H1 (cell line): ENCODE results near the gene TMSB4Y. TPM values are rescaled to one million over a fixed set of nuclear protein-coding genes. Genes with fewer than 3 reads are reported as not detected.
A peak's percentile ranks its signal among the peaks of the same experiment; 100 is the strongest.

ENCODE experiments used
- CTCF ChIA-PET: fragments of 300-600 bp; sonication (Branson Sonifier 250); formaldehyde crosslinking; loops from one replicate; lab custom pipeline; 2021; ENCODE audit not compliant: partially characterized antibody; lab: Charles Lee
- POLR2A ChIA-PET: fragments of 300-600 bp; sonication (Branson Sonifier 250); formaldehyde crosslinking; loops from one replicate; lab custom pipeline; 2021; ENCODE audit warnings: inconsistent platforms; ENCODE audit not compliant: partially characterized antibody; lab: Charles Lee
- DNase-seq, 2 experiments: peaks; one replicate each; pipeline versions ENCODE4 v3.0.0 to v3.0.0-alpha.2; 2010 to 2022; ENCODE audit warnings: low spot score in 2 of 2, low read depth in 1 of 2, mixed read lengths in 1 of 2
- FAIRE-seq: peaks from 2 replicates; lab custom pipeline; 2011; peaks lifted over from hg19 to GRCh38; lab: Jason Lieb, UNC
- H2AFZ ChIP-seq: 2 replicates; pipeline ENCODE4 v1.8.1; 2012; ENCODE audit warnings: low read length, inconsistent platforms
- H2AK5ac ChIP-seq: 2 replicates; pipeline ENCODE4 v1.6.1; 2013; ENCODE audit warnings: low read depth, low read length
- H2BK120ac ChIP-seq: replicated peaks from 2 replicates; pipeline ENCODE3; 2013; ENCODE audit warnings: low read depth, low read length, inconsistent platforms
- H2BK12ac ChIP-seq: 2 replicates; pipeline ENCODE4 v1.6.1; 2013; ENCODE audit warnings: low read depth, low read length
- H2BK15ac ChIP-seq: 2 replicates; pipeline ENCODE4 v1.6.1; 2013; ENCODE audit warnings: low read length
- H2BK20ac ChIP-seq: 2 replicates; pipeline ENCODE4 v1.6.1; 2013; ENCODE audit warnings: low read length
- H2BK5ac ChIP-seq: 2 replicates; pipeline ENCODE4 v1.6.1; 2013; ENCODE audit warnings: low read depth, low read length
- H3K14ac ChIP-seq: 2 replicates; pipeline ENCODE4 v1.6.1; 2013; ENCODE audit warnings: inconsistent platforms; ENCODE audit not compliant: insufficient read length
- H3K18ac ChIP-seq: 2 replicates; pipeline ENCODE4 v1.6.1; 2013; ENCODE audit warnings: low read length; ENCODE audit errors: extremely low read depth
- H3K23ac ChIP-seq: 2 replicates; pipeline ENCODE4 v1.6.1; 2013; ENCODE audit warnings: inconsistent platforms; ENCODE audit not compliant: insufficient read length
- H3K23me2 ChIP-seq: 2 replicates; pipeline ENCODE4 v1.6.1; 2013; ENCODE audit warnings: low read depth, low read length
- H3K27ac ChIP-seq: 2 replicates; pipeline ENCODE4 v1.6.1; 2011; ENCODE audit warnings: low read depth, low read length, inconsistent platforms
- H3K27me3 ChIP-seq, 4 experiments: replicated peaks in 1 of 4; 1 replicate in 1 of 4; 2 replicates in 3 of 4; pipeline versions ENCODE4 v1.6.1 to v1.8.1; 2011 to 2013; ENCODE audit warnings: low read length in 3 of 4, mild to moderate bottlenecking in 3 of 4, inconsistent platforms in 2 of 4, mixed read lengths in 2 of 4, moderate library complexity in 1 of 4; ENCODE audit not compliant: control insufficient read depth in 3 of 4, insufficient read depth in 3 of 4; ENCODE audit errors: extremely low read depth in 1 of 4
- H3K36me3 ChIP-seq, 4 experiments: 2 replicates each; pipeline versions ENCODE4 v1.6.1 to v1.8.1; 2011 to 2013; ENCODE audit warnings: mild to moderate bottlenecking in 4 of 4, low read length in 3 of 4, moderate library complexity in 2 of 4, control low read depth in 1 of 4, inconsistent platforms in 1 of 4; ENCODE audit not compliant: insufficient read depth in 4 of 4, control insufficient read depth in 2 of 4
- H3K4ac ChIP-seq: replicated peaks from 2 replicates; pipeline ENCODE3; 2013; ENCODE audit warnings: low read length, low read depth, mixed read lengths, inconsistent platforms; ENCODE audit not compliant: insufficient read length
- H3K4me1 ChIP-seq, 4 experiments: replicated peaks in 1 of 4; 1 replicate in 1 of 4; 2 replicates in 3 of 4; pipeline versions ENCODE4 v1.6.1 to v1.8.1; 2011 to 2013; ENCODE audit warnings: low read length in 3 of 4, inconsistent platforms in 2 of 4, mixed read lengths in 1 of 4; ENCODE audit not compliant: insufficient read depth in 4 of 4, control insufficient read depth in 3 of 4
- H3K4me2 ChIP-seq, 2 experiments: 2 replicates each; pipeline versions ENCODE4 v1.6.1 to v1.8.1; 2011 to 2013; ENCODE audit warnings: low read depth in 2 of 2, low read length in 2 of 2, control low read depth in 1 of 2, inconsistent platforms in 1 of 2, mild to moderate bottlenecking in 1 of 2; ENCODE audit not compliant: insufficient read depth in 1 of 2
- H3K4me3 ChIP-seq, 4 experiments: fragments of 200-600, 300-600 bp in 1 of 4; sonication (generic), shearing (Covaris generic), sonication (Bioruptor Twin) in 1 of 4; 2 replicates each; pipeline versions ENCODE4 v1.5.1 to v1.8.1; 2011 to 2016; ENCODE audit warnings: low read length in 4 of 4, low read depth in 3 of 4, control low read depth in 2 of 4, inconsistent platforms in 2 of 4, mild to moderate bottlenecking in 2 of 4, mixed read lengths in 1 of 4, moderate library complexity in 1 of 4; ENCODE audit not compliant: insufficient read depth in 2 of 4; ENCODE audit errors: extremely low read depth in 1 of 4
- H3K56ac ChIP-seq: replicated peaks from 2 replicates; pipeline ENCODE3; 2013; ENCODE audit warnings: low read depth, mild to moderate bottlenecking, mixed read lengths, low read length, inconsistent platforms; ENCODE audit not compliant: insufficient read length
- H3K79me1 ChIP-seq: 2 replicates; pipeline ENCODE4 v1.6.1; 2013; ENCODE audit warnings: low read depth, low read length, control low read depth
- H3K79me2 ChIP-seq, 2 experiments: 2 replicates each; pipeline versions ENCODE4 v1.6.1 to v1.8.1; 2012 to 2013; ENCODE audit warnings: low read length in 2 of 2, mild to moderate bottlenecking in 2 of 2, inconsistent platforms in 1 of 2; ENCODE audit not compliant: insufficient read depth in 2 of 2, control insufficient read depth in 1 of 2
- H3K9ac ChIP-seq, 4 experiments: replicated peaks in 1 of 4; 1 replicate in 1 of 4; 2 replicates in 3 of 4; pipeline versions ENCODE4 v1.6.1 to v1.8.1; 2011 to 2013; ENCODE audit warnings: low read depth in 3 of 4, low read length in 3 of 4, control low read depth in 2 of 4, mild to moderate bottlenecking in 2 of 4, moderate library complexity in 2 of 4, inconsistent platforms in 1 of 4; ENCODE audit errors: extremely low read depth in 1 of 4
- H3K9me3 ChIP-seq, 2 experiments: 2 replicates each; pipeline versions ENCODE4 v1.6.1 to v1.8.1; 2012 to 2013; ENCODE audit warnings: mild to moderate bottlenecking in 2 of 2, moderate library complexity in 2 of 2, control low read depth in 1 of 2, inconsistent platforms in 1 of 2, low read depth in 1 of 2, low read length in 1 of 2, mixed read lengths in 1 of 2; ENCODE audit not compliant: insufficient read depth in 2 of 2
- H4K20me1 ChIP-seq, 2 experiments: replicated peaks in 1 of 2; 2 replicates each; pipeline versions ENCODE3 to v1.8.1; 2011 to 2013; ENCODE audit warnings: inconsistent platforms in 2 of 2, low read length in 2 of 2, mild to moderate bottlenecking in 1 of 2; ENCODE audit not compliant: insufficient read depth in 2 of 2, control insufficient read depth in 1 of 2
- H4K5ac ChIP-seq: 2 replicates; pipeline ENCODE4 v1.6.1; 2013; ENCODE audit warnings: low read length, low read depth, mixed read lengths, inconsistent platforms; ENCODE audit not compliant: insufficient read length
- H4K8ac ChIP-seq: 2 replicates; pipeline ENCODE4 v1.8.0; 2013; ENCODE audit warnings: mild to moderate bottlenecking, moderate library complexity, low read length, inconsistent platforms; ENCODE audit not compliant: insufficient read depth; ENCODE audit errors: extremely low read depth
- H4K91ac ChIP-seq: replicated peaks from 2 replicates; pipeline ENCODE3; 2013; ENCODE audit warnings: low read length, mixed read lengths, inconsistent platforms; ENCODE audit not compliant: insufficient read length
- BCL11A ChIP-seq, 2 experiments: IDR thresholded peaks; one replicate each; pipeline ENCODE4 v1.6.1; 2011; ENCODE audit warnings: low read depth in 2 of 2, low read length in 2 of 2, mild to moderate bottlenecking in 2 of 2
- CBX5 ChIP-seq: fragments of 300-800, 300-1000 bp; sonication (generic); IDR thresholded peaks from 2 replicates; pipeline ENCODE4 v1.7.1; 2016; ENCODE audit warnings: antibody characterized with exemption, low read length, low read depth
- GTF2F1 ChIP-seq: IDR thresholded peaks from 2 replicates; pipeline ENCODE4 v1.6.1; 2012; ENCODE audit warnings: low read depth, low read length, improper control_type of control experiment, borderline replicate concordance
- JUN ChIP-seq: IDR thresholded peaks from 2 replicates; pipeline ENCODE4 v1.6.1; 2011; ENCODE audit warnings: low read depth, mild to moderate bottlenecking, improper control_type of control experiment, low read length
- KDM5A ChIP-seq: fragments of 200-600 bp; IDR thresholded peaks from 2 replicates; pipeline ENCODE4 v1.7.1; 2012; ENCODE audit warnings: mild to moderate bottlenecking, low read length, inconsistent platforms, mixed read lengths
- MAFK ChIP-seq: IDR thresholded peaks from 2 replicates; pipeline ENCODE4 v1.6.1; 2012; ENCODE audit warnings: low read depth, mild to moderate bottlenecking, improper control_type of control experiment, low read length
- RBBP5 ChIP-seq: IDR thresholded peaks from 2 replicates; pipeline ENCODE4 v1.7.1; 2012; ENCODE audit warnings: low read depth, mild to moderate bottlenecking, inconsistent platforms, low read length, moderate library complexity, borderline replicate concordance
- RNF2 ChIP-seq: fragments of 200-900, 300-1000 bp; sonication (generic); IDR thresholded peaks from 2 replicates; pipeline ENCODE4 v1.7.1; 2016; ENCODE audit warnings: borderline replicate concordance, low read depth, mild to moderate bottlenecking, antibody characterized with exemption, low read length; ENCODE audit not compliant: poor library complexity, severe bottlenecking; ENCODE audit errors: missing control alignments
- RXRA ChIP-seq: IDR thresholded peaks from 2 replicates; pipeline ENCODE4 v1.6.1; 2011; ENCODE audit warnings: low read depth, mild to moderate bottlenecking, low read length, moderate library complexity; ENCODE audit not compliant: insufficient read depth
- SP1 ChIP-seq: IDR thresholded peaks from 2 replicates; pipeline ENCODE4 v1.6.1; 2011; ENCODE audit warnings: low read depth, low read length
- WGBS, 2 experiments: shearing (Covaris generic) in 1 of 2; methylation state at CpG; one replicate each; pipeline versions ENCODE4 v1.1.6 to v1.1.7; 2013 to 2015; ENCODE audit warnings: low lambda C conversion rate in 2 of 2, mixed read lengths in 2 of 2, inconsistent platforms in 1 of 2, low coverage in 1 of 2, missing lambda C conversion rate in 1 of 2; ENCODE audit not compliant: insufficient replicate concordance in 2 of 2, insufficient coverage in 1 of 2, insufficient read length in 1 of 2; ENCODE audit errors: extremely low coverage in 1 of 2, missing lambda C conversion rate in 1 of 2; 5-methylcytosine and 5-hydroxymethylcytosine counted together
- polyA plus RNA-seq, 7 experiments: library from polyadenylated mRNA; depleted of rRNA in 3 of 7; stranded (reverse) in 5 of 7; unstranded in 2 of 7; fragments of >200 nt in 5 of 7; fragments of 200-250 nt in 2 of 7; gene quantifications; 1 replicate in 5 of 7; 2 replicates in 1 of 7; 4 replicates in 1 of 7; pipeline versions ENCODE4 v1.2.1 to v1.2.3, GENCODE V29; 2011 to 2013; ENCODE audit warnings: missing spikeins in 2 of 7, mixed read lengths in 2 of 7
- total RNA-seq: library from RNA; stranded (reverse); fragmentation: NEBNext Ultra II Directional; extraction: Animal tissue kit (Norgen Biotek cat#: 25700); gene quantifications from 2 replicates; pipeline ENCODE4 v1.2.1, GENCODE V29; 2021
- TF ChIP-seq, protein P1 (sequence below): IDR thresholded peaks from 2 replicates; pipeline ENCODE4 v1.6.1; 2012; ENCODE audit warnings: low read length, inconsistent platforms

The TMSB4Y gene
- total and polyA plus RNA-seq, 2 of the 8 experiments (the other 6 are each of a cell fraction or from before 2014, with no cell fraction given) = 2.0 to 2.6 TPM

DNA sequence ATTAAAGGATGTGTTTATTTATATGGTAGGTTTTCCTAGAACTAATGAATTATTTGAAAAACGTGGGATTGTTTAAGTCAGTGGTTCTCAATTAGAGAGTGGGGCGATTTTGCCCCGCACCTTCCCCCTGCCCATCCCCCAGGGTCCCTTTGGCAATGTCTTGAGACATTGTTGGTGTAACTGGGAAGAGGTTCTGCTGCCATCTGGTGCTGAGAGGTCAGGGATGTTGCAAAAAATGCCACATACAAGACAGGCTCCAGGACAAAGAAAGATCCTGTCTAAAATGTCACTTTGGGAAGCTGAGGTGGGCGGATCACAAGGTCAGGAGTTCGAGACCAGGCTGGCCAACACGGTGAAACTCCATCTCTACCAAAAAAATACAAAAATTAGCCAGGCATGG is 25.8 kb downstream of the TMSB4Y start:
- Histone ChIP-seq H4K8ac (no peak overlapping the region), H3K23me2 (no peaks in the 10 kb centered on the region), H2BK12ac (no peak overlapping the region), H2BK5ac (no peak overlapping the region), H4K20me1 (no peaks in the 10 kb centered on the region), H2AK5ac (no peak overlapping the region), H3K4ac (no peak overlapping the region), H4K5ac (no peak overlapping the region), H3K36me3 (no peaks in the 10 kb centered on the region), H3K4me1 (no peaks in the 10 kb centered on the region), H3K14ac (no peak overlapping the region), H3K79me2 (no peaks in the 10 kb centered on the region), H3K56ac (no peak overlapping the region), H3K79me1 (no peaks in the 10 kb centered on the region), H3K18ac (no peak overlapping the region), H3K23ac (no peak overlapping the region), H3K4me2 (no peak overlapping the region), H3K4me3 (no peak overlapping the region), H2BK120ac (no peak overlapping the region), H3K9ac (no peak overlapping the region), H2BK15ac (no peak overlapping the region), H3K27me3 (no peaks in the 10 kb centered on the region), H4K91ac (no peak overlapping the region), H3K27ac (no peak overlapping the region), H2BK20ac (no peak overlapping the region), H3K9me3 (no peaks in the 10 kb centered on the region), H2AFZ (no peak overlapping the region)
- DNase-seq (peak in 1 of 2 experiments; percentile 49), FAIRE-seq (peak; percentile 36)
- ChIA-PET POLR2A (interaction anchor here (1.3 kb wide), 1 partner anchor 26 kb away, joined by 6 read pairs; the partner anchor contains the start of gene TMSB4Y), CTCF (interaction anchor here (1.0 kb wide), 1 partner anchor 318 kb away, joined by 3 read pairs; no protein-coding TSS in a partner anchor)
- 71% methylated on average over 6 of the region's 6 CpGs; no CpG with 5 or more reads in 1 of the 2 experiments for WGBS, 2 experiments
- no peak for TF ChIP-seq CBX5
- no peak for TF ChIP-seq KDM5A
- no peak for TF ChIP-seq SP1
- TF ChIP-seq MAFK = no peak
- TF ChIP-seq, protein P1, sequence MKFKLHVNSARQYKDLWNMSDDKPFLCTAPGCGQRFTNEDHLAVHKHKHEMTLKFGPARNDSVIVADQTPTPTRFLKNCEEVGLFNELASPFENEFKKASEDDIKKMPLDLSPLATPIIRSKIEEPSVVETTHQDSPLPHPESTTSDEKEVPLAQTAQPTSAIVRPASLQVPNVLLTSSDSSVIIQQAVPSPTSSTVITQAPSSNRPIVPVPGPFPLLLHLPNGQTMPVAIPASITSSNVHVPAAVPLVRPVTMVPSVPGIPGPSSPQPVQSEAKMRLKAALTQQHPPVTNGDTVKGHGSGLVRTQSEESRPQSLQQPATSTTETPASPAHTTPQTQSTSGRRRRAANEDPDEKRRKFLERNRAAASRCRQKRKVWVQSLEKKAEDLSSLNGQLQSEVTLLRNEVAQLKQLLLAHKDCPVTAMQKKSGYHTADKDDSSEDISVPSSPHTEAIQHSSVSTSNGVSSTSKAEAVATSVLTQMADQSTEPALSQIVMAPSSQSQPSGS = no peak
- no peak for TF ChIP-seq RNF2
- TF ChIP-seq BCL11A (IDR thresholded peaks at IDR 0.05; ENCODE audit: low read depth in 2 of 2, low read length in 2 of 2) = no peak
- no peak for TF ChIP-seq GTF2F1
- no peak for TF ChIP-seq RXRA
- no peak for TF ChIP-seq JUN
- TF ChIP-seq RBBP5 = no peak
